Tibial nerve (tissue), 4 donors: ENCODE measurements around the gene NEURL3.

ENCODE experiments used
- CTCF ChIP-seq, 5 experiments: fragments of 200-600 bp in 3 of 5; fragments of 450-650 bp in 2 of 5; sonication (generic) in 3 of 5; IDR thresholded peaks; one replicate each; pipeline ENCODE4 v1.5.1; 2016 to 2019; ENCODE audit warnings: antibody characterized with exemption in 5 of 5, mild to moderate bottlenecking in 3 of 5, moderate library complexity in 2 of 5
- EP300 ChIP-seq, 2 donors: sonication (generic); formaldehyde crosslinking; IDR thresholded peaks; one replicate each; pipeline ENCODE4 v1.6.1; 2017; ENCODE audit warnings: antibody characterized with exemption in 2 of 2, mild to moderate bottlenecking in 1 of 2

GRCh38 chr2:96501471-96501874 is 3.7 kb downstream of the NEURL3 start:
- TF ChIP-seq CTCF (IDR thresholded peaks at IDR 0.05) (no peak), EP300 (IDR thresholded peaks at IDR 0.05) (no peak)
